Kidney capillary endothelial cell (primary cell): ENCODE data around the gene CEBPG.

ENCODE experiments used
- DNase-seq: peaks from one replicate; pipeline ENCODE4 v3.0.0-alpha.2; 2018; ENCODE audit warnings: low spot score

Gene CEBPG

GRCh38 chr19:33373453-33374235 lies at the start of gene CEBPG:
Gene CEBPG, plus strand, starts transcription at chr19:33373709. Its CDS starts 5,531 bp downstream, at chr19:33379240.
- DNase-seq: peak; percentile 76

GRCh38 chr19:33324628-33325027 lies 48.9 kb upstream of the CEBPG start:
- no peak for DNase-seq

GRCh38 chr19:33325920-33326319 lies 47.6 kb upstream of the CEBPG start:
- DNase-seq: no peak

DNA sequence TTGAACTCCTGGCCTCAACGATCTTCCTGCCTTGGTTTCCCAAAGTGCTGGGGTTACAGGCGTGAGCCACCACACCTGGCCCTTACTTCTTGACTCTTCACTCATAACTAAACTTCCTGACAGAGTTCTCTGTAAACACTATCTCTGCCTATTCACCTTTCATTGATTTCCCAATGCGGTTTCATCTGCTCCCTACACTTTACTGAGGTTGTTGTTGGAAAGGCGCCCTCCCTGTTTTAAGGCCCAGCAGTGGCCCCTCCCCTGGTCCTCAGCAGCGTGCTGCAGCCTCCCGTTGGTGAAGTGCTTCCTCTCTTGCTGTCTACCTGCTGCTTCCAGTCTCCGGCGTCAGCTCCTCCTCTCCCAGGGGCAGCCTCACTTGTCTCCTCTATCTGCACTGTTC lies 44.4 kb upstream of the CEBPG start:
- no peak for DNase-seq

GRCh38 chr19:33329736-33330135 lies 43.8 kb upstream of the CEBPG start:
- no peak for DNase-seq

DNA sequence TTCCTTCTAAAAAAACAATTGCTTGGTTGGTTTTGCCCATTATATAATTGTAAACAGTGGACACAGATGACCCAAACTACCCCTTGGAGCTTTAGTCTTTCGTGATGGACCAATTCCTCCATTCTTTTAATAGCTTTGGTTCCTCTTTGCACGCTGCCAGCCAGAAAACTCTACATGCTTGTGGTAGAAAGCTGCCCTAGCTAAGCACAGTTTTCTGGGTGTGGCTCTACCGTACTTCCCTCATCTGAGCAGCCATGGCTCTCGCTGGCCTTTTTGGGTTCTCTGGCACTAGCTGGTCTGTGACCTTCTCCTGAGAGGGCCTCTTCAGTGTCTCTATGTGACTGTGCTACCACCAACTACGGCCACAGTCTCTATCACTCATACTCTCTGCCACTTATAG lies 41.3 kb upstream of the CEBPG start:
- no peak for DNase-seq

- no peak for DNase-seq
Observed at GRCh38 chr19:33333151-33333550, 40.4 kb upstream of the CEBPG start.

GRCh38 chr19:33333642-33334041 lies 39.9 kb upstream of the CEBPG start:
- no peak for DNase-seq

DNA sequence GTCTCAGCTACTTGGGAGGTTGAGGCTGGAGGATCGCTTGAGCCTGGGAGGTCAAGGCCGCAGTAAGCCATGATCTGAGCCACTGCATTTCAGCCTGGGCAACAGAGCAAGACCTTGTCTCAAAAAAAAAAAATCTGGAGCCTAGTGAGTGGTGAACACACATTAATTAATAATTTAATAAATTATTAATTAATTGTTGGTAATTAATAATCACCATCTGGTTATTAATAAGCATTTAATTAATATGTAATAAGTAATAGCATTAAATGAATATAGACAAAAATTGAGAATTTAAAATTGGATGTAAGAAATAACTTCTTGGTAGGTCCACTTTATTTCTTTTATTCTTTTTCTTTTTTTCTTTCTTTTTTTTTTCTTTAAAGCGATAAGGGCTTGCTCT lies 39.2 kb upstream of the CEBPG start:
- no peak for DNase-seq

- no peak for DNase-seq
Observed at GRCh38 chr19:33335446-33335845, 38.1 kb upstream of the CEBPG start.

GRCh38 chr19:33339016-33339984 lies 34.2 kb upstream of the CEBPG start:
- DNase-seq: no peak

- no peak for DNase-seq
Observed at GRCh38 chr19:33340991-33341390, 32.5 kb upstream of the CEBPG start.

DNA sequence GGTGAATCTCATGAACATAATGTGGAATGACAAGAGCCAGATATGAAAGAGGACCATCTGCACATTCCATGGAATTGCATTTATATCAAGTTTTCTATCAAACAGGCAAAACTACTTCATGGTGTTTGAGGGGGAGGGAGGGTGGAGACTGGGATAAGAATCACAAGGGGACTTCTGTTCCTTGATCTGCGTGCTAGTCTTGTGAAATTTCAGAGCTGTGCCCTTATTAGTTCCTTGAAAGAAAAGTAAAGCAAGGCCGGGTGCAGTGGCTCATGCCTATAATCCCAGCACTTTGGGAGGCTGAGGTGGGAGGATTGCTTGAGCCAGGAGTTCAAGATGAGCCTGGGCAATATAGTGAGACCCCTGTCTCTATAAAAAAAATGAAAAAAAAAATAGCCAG lies 30.2 kb upstream of the CEBPG start:
- DNase-seq: no peak

DNA sequence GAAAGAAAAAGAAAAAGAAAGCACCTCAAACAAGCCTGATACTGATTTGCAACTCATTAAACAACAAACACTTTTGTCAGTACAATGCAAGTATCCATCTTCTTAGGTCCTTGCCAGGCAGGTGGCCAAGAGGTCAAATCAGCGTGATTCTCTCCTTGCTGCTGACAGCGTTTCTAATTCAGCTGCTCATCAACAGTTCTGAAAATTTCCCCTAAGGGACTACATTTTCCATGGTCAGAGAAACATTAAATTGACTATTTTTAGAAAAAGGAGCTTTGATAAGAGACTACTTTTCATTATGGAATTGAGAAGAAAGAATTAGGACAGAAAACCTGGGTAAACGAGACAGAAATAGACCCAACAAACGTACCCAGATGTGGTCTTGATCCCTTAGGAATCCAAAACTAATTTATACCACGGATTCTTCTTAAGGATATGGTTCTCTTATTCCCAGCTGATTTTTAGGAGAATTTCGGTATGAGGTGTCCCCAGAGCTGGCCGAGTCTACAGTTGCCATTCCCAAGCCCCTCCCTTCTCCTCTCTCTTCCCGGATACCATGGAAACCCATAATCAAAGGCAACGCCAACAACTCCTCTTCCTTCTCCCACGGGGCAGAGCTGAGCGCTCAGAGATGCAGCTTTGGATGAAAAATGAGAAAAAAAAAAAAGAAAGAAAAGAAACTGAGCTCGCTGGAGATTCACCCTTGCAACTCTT lies 29.5 kb upstream of the CEBPG start:
- no peak for DNase-seq

GRCh38 chr19:33344573-33344925 lies 29.0 kb upstream of the CEBPG start:
- no peak for DNase-seq

DNA sequence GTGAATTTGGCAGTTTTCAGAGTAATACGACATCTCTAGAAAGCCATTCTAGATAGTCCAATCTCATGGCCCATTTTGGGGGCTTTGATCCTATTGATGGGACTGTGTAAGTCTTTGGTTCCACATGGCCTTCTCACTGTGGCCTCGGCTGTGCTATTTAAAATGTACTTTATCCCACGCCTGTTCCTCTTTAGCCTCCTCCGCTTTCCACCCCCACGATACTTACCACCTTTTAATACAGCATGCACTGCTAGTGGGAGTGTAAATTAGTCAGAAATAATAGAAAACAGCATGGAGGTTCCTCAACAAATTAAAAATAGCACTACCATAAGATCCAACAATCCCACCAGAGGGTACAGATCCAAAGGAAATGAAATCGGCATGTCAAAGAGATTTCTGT lies 28.3 kb upstream of the CEBPG start:
- no peak for DNase-seq

- DNase-seq: no peak
Observed at GRCh38 chr19:33346665-33347064, 26.8 kb upstream of the CEBPG start.

GRCh38 chr19:33347300-33347699 lies 26.2 kb upstream of the CEBPG start:
- DNase-seq: no peak

DNA sequence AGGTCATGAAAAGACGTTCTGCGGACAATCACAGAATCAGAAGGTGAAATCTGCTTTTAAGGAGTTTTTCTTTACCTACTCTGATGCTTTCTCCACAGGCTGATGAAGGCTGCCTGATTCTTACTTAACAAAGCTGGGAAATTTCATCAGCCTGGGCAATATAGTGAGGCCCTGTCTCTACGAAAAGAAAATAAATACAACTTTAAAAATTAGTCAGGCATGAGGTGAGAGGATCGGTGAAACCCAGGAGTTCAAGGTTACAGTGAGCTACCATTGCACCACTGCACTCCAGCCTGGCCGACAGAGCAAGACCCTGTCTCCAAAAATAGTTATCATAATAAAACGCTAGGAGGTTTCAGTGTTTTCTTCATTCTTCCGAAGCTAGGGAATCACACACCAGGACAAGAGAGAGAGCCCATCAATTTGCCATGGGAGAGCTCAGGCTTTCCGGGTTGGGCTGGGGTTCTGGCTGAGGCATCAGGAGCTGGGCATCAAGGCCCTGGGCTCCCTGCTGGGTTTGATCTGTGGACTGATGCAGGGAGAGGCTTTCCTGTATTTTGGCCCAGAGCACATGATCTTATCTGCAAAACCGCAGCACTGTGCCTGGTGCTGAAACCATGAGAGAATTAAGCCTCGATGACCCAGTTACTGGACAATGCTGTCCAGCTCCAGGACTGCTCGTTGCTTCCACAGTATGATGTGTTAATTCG lies 25.1 kb upstream of the CEBPG start:
- no peak for DNase-seq

DNA sequence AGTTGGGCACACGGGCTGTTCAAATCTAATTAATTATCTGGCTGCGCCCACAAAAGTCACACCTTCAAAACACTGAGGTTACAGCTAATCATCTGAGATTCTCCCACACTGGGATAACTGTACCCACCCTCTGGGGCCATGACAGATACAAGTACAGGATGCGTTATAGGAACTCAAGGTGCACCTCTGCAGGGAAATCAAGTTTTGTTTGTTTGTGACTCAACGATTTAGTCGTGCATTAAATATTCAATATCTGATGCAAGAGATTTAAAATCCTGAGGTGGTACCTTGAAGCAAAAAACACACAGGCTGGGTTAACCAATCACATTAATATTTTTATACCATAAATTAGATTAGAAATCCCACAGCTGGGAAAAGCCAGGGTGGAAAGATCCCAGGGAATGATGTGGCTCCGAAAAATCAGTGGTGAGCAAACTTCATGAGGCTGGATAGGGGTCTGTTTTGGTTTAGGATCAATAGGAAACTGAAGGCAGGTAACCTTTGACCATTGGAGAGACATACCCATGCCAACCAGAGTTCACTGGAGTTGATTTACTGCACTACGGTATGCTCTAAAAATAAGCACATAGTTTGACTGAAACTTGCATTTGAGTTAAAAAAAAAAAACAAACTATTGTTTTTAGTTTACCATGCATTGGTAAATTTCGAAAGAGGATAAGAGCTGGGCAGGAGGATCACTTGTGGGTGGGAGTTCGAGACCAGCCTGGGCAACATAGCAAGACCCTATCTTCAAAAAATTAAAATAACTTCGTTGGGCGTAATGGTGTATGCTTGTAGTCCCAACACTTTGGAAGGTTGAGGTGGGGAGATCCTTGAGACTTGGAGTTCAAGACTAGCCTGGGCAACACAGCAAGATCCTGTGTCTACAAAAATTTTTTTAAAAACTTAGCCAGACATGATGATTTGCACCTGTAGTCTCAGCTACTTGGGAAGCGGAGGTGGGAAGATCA lies 23.9 kb upstream of the CEBPG start:
- no peak for DNase-seq
